Right lobe of liver (tissue), 6 donors: ENCODE measurements around the gene FILIP1L. TPM values are rescaled to one million over a fixed set of nuclear protein-coding genes. Genes with fewer than 3 reads are reported as not detected.

Experiments
- ATAC-seq, 4 donors: fragments of 200-7000 bp; cut with Tn5 transposase; one replicate each; pipeline ENCODE4 v1.9.1; 2020; ENCODE audit warnings: mild to moderate bottlenecking in 4 of 4, moderate library complexity in 4 of 4
- DNase-seq, 3 donors: peaks; one replicate each; pipeline ENCODE4 v3.0.0-alpha.2; 2020
- H3K27ac ChIP-seq, 3 donors: fragments of 200-600 bp; one replicate each; pipeline ENCODE4 v1.8.0; 2022
- H3K27me3 ChIP-seq, 2 donors: fragments of 200-600 bp; one replicate each; pipeline ENCODE4 v1.8.0; 2022
- H3K36me3 ChIP-seq, 4 donors: fragments of 200-600 bp; sonication (generic) in 1 of 4; one replicate each; pipeline versions ENCODE4 v1.5.1 to v1.8.0; 2017 to 2022; ENCODE audit warnings: control low read depth in 1 of 4
- H3K4me1 ChIP-seq, 4 donors: fragments of 200-600 bp; sonication (generic) in 1 of 4; one replicate each; pipeline versions ENCODE4 v1.5.1 to v1.8.0; 2017 to 2022; ENCODE audit warnings: control low read depth in 1 of 4
- H3K4me3 ChIP-seq, 3 donors: fragments of 200-600 bp; one replicate each; pipeline ENCODE4 v1.8.0; 2022
- H3K9me3 ChIP-seq, 4 donors: fragments of 200-600 bp; sonication (generic) in 1 of 4; one replicate each; pipeline versions ENCODE4 v1.5.1 to v1.8.0; 2017 to 2022; ENCODE audit warnings: control low read depth in 1 of 4
- CTCF ChIP-seq, 4 donors: fragments of 200-600 bp in 3 of 4; fragments of 450-650 bp in 1 of 4; IDR thresholded peaks; one replicate each; pipeline versions ENCODE4 v1.5.1 to v1.8.0; 2016 to 2022; ENCODE audit warnings: antibody characterized with exemption in 4 of 4, mild to moderate bottlenecking in 2 of 4
- POLR2A ChIP-seq: fragments of 450-650 bp; IDR thresholded peaks from one replicate; pipeline ENCODE4 v1.6.1; 2017; ENCODE audit warnings: antibody characterized with exemption, mild to moderate bottlenecking
- WGBS: methylation state at CpG from one replicate; pipeline ENCODE4 v1.1.6; 2018; ENCODE audit warnings: low coverage, low lambda C conversion rate; ENCODE audit not compliant: insufficient coverage; ENCODE audit errors: missing lambda C conversion rate; 5-methylcytosine and 5-hydroxymethylcytosine counted together
- intact Hi-C, 2 donors: fragments of 100-400 bp; cut with DNase I; formaldehyde crosslinking; loops; one replicate each; pipeline versions ENCODE4 v1.11.2 to v1.14.1; 2022
- total RNA-seq, 6 experiments: library from RNA; depleted of rRNA in 2 of 6; stranded (reverse); fragments of >200 nt in 2 of 6; fragmentation: NEBNext Ultra II Directional in 3 of 6; extraction: Animal tissue kit (Norgen Biotek cat#: 25700) in 3 of 6; gene quantifications; one replicate each; pipeline versions ENCODE4 v1.1.0 to v1.2.4, GENCODE V29; 2016 to 2023
- donor health status: DM: no; HTN: yes; CAD: no.
- donor health status: DM: no; HTN: no; CAD: no.
- donor health status: DM: no; HTN: no; CAD: no.
- donor health status: DM: no; HTN: yes; CAD: no.
- donor health status: DM: no; HTN: yes; CAD: no.

FILIP1L gene
- total RNA-seq, 6 experiments from 2014 or later, result 0.97 to 10.8 (median 3.6) TPM

DNA sequence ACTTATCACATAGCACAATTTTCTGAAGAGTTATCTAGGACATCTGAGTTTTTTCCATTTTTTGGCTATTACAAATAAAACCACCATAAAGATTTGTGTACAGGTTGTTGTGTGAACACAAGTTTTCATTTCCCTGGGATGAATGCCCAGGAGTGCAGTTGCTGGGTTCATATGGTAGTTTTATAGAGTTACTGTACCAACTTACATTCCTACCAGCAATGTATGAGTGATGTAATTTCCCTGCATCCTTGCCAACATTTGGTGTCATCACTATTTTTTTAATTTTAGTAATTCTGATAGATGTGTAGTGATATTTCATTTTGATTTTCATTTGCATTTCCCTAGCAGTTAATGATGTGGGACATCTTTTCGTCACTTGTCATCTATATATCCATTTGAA, 20.5 kb downstream of the FILIP1L start:
- no peak for DNase-seq
- Histone ChIP-seq H3K36me3 (no peaks in the 10 kb centered on the region), H3K4me1 (peaks cover 0 to 6% (median 2%) of the 10 kb centered on the region in 4 donors), H3K4me3 (no peak overlapping the region), H3K27ac (no peak overlapping the region), H3K27me3 (no peaks in the 10 kb centered on the region), H3K9me3 (no peaks in the 10 kb centered on the region)
- TF ChIP-seq CTCF (IDR thresholded peaks at IDR 0.05), result no peak
- TF ChIP-seq POLR2A, result no peak
- ATAC-seq, result no peak
- 100% methylated on average over 1 of the region's 1 CpG for WGBS
- intact Hi-C loops, result no loop called here

DNA sequence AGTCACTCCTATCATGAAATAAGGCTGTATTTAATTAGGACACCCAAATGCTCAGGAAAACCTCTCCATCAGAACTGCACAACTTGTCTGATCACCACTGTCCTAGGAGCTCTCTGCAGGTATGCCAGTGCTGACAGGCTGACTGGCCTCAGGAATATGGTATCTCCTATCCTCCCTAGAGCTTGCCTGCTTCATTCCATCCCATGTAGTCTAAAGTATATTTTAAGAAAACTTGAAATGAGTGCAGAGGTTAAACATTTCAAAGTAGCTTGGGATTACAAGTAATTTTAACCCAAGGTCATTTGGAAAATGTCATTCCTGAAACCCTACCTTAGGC, 23.7 kb downstream of the FILIP1L start:
- no peaks in the 10 kb centered on the region for H3K9me3 ChIP-seq
- H3K4me1 ChIP-seq, result no peaks in the 10 kb centered on the region
- no peaks in the 10 kb centered on the region for H3K36me3 ChIP-seq
- no peak overlapping the region for H3K27ac ChIP-seq
- H3K4me3 ChIP-seq, result no peak overlapping the region
- TF ChIP-seq POLR2A (no peak), CTCF (IDR thresholded peaks at IDR 0.05) (no peak)
- ATAC-seq (no peak), DNase-seq (no peak)
- intact Hi-C loops, result no loop called here
- H3K27me3 ChIP-seq, result no peaks in the 10 kb centered on the region

- Histone ChIP-seq H3K36me3 (no peaks in the 10 kb centered on the region), H3K9me3 (no peaks in the 10 kb centered on the region), H3K27me3 (no peaks in the 10 kb centered on the region), H3K4me1 (no peaks in the 10 kb centered on the region), H3K4me3 (no peak overlapping the region), H3K27ac (no peak overlapping the region)
- DNase-seq (no peak), ATAC-seq (peak in 3 of 4 donors; percentile 45 to 81 (median 68))
- WGBS, result 59% methylated on average over 5 of the region's 7 CpGs
- intact Hi-C loops, result no loop called here
- TF ChIP-seq POLR2A (no peak), CTCF (IDR thresholded peaks at IDR 0.05) (peak in 1 of 4 donors; percentile 29)
These were observed 24.3 kb downstream of the FILIP1L start for GRCh38 chr3:100089812-100090668.

DNA sequence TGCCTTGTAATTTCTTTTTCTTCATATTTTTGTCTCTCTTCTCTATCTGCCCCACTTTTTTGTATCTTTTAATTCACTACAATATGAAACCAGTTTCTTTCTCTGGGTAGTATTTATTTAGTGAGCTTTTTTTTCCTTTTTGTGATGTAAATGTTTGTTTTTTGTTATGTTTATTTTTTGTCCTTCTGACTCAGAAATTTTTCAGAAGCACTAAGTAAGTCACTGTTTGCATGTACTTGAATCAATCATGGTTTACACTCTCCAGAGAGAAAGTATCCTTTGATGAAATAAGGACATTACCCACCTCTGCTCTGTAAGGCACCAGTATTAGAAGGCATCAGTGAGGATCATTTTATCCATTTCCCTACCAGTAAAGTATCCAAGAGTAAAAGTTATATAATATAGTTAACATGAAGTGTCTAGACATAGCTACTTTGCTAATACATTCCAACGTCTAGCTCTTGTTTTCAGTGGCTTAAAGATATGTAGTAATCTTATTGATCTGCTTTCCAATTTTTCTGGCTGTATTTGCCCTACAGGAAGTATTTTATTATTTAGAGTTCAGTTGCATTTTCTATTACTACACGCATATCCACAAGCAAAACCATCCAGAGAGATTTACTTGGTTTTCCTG, 25.4 kb downstream of the FILIP1L start:
- Histone ChIP-seq H3K9me3 (no peaks in the 10 kb centered on the region), H3K4me3 (no peak overlapping the region), H3K36me3 (no peaks in the 10 kb centered on the region), H3K27me3 (no peaks in the 10 kb centered on the region), H3K27ac (no peak overlapping the region), H3K4me1 (no peaks in the 10 kb centered on the region)
- DNase-seq, result no peak
- TF ChIP-seq POLR2A (no peak), CTCF (IDR thresholded peaks at IDR 0.05) (no peak)
- intact Hi-C loops, result no loop called here
- peak in 2 of 4 donors; percentile 36 to 76 for ATAC-seq
- 65% methylated on average over 2 of the region's 2 CpGs for WGBS
